ENCODE measurements around the gene SYNE1.
"Not testable (repeated sequence)": the region's sequence is repeated elsewhere in the genome, so short reads cannot be mapped to it uniquely, and the experiment has no call there.

Gene SYNE1

GRCh38 chr6:152563177-152563576 is 74.0 kb downstream of the SYNE1 start:
- DNase-seq = no peak

GRCh38 chr6:152558798-152559197 is 78.4 kb downstream of the SYNE1 start:
- DNase-seq = not testable (repeated sequence)

- no peak for DNase-seq
Observed at GRCh38 chr6:152557502-152557901, 79.7 kb downstream of the SYNE1 start.

- DNase-seq = no peak
Observed at GRCh38 chr6:152554851-152555250, 82.3 kb downstream of the SYNE1 start.

- DNase-seq = peak; percentile 31
Observed at GRCh38 chr6:152552616-152553209, 84.4 kb downstream of the SYNE1 start.

GRCh38 chr6:152543519-152543918 is 93.6 kb downstream of the SYNE1 start:
- DNase-seq = no peak

GRCh38 chr6:152540381-152540780 is 96.8 kb downstream of the SYNE1 start:
- DNase-seq = no peak

GRCh38 chr6:152534541-152534940 is 102.6 kb downstream of the SYNE1 start:
- no peak for DNase-seq

GRCh38 chr6:152532556-152533422 is 104.4 kb downstream of the SYNE1 start:
- DNase-seq = no peak

- DNase-seq = no peak
Observed at GRCh38 chr6:152531659-152532058, 105.5 kb downstream of the SYNE1 start.

GRCh38 chr6:152529369-152529768 is 107.8 kb downstream of the SYNE1 start:
- DNase-seq = no peak

- not testable (repeated sequence) for DNase-seq
Observed at GRCh38 chr6:152514120-152514519, 123.0 kb downstream of the SYNE1 start.

- no peak for DNase-seq
Observed at GRCh38 chr6:152509916-152510315, 127.2 kb downstream of the SYNE1 start.

GRCh38 chr6:152508477-152508876 is 128.7 kb downstream of the SYNE1 start:
- DNase-seq = no peak

- DNase-seq = no peak
Observed at GRCh38 chr6:152503546-152503945, 133.6 kb downstream of the SYNE1 start.

GRCh38 chr6:152502421-152503188 is 134.6 kb downstream of the SYNE1 start:
- no peak for DNase-seq

GRCh38 chr6:152499931-152500330 is 137.2 kb downstream of the SYNE1 start:
- DNase-seq = no peak

GRCh38 chr6:152496731-152497130 is 140.4 kb downstream of the SYNE1 start:
- no peak for DNase-seq

GRCh38 chr6:152495456-152495855 is 141.7 kb downstream of the SYNE1 start:
- not testable (repeated sequence) for DNase-seq

GRCh38 chr6:152492281-152492680 is 144.9 kb downstream of the SYNE1 start:
- not testable (repeated sequence) for DNase-seq

GRCh38 chr6:152491501-152491900 is 145.7 kb downstream of the SYNE1 start:
- DNase-seq = not testable (repeated sequence)

GRCh38 chr6:152490971-152491378 is 146.2 kb downstream of the SYNE1 start:
- DNase-seq = not testable (repeated sequence)

GRCh38 chr6:152484806-152485205 is 152.4 kb downstream of the SYNE1 start:
- DNase-seq = no peak

GRCh38 chr6:152482289-152482688 is 154.9 kb downstream of the SYNE1 start:
- no peak for DNase-seq
